ENCODE data around the gene KCNA10. TPM values are rescaled to one million over a fixed set of nuclear protein-coding genes. Genes with fewer than 3 reads are reported as not detected.

Gene KCNA10
- total and polyA plus RNA-seq, 2 donors (not counting 3 experiments of a cell fraction or from before 2014, with no cell fraction given) = not detected

DNA sequence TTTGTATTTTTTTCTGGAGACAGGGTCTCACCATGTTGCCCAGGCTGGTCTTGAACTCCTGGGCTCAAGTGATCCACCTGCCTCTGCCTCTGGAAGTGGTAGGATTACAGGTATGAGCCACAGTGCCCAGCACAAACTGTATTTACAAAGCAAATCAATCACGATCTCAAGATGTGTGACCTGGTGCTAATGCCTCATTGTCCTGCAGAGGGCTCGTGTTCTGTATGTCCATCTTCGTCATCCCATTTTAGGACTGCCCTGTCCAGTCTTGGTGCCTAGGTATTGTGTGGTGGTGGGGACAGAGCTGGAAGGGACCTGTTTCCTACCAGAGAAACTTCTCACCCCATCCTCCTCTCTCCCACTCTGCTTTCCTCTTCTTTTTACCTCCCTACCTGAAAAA lies 47.8 kb downstream of the KCNA10 start:
- ChIA-PET CTCF (interaction anchor here (1.2 to 4.7 kb wide), 3 partner anchors 10 to 383 kb away, joined by 4 to 44 read pairs (median 4); no protein-coding TSS in a partner anchor), POLR2A (no interaction called here)
- TF ChIP-seq GATA2 (IDR thresholded peaks at IDR 0.05; ENCODE audit: insufficient read depth, insufficient read length, low read depth, low read length) (no peak), JUN (IDR thresholded peaks at IDR 0.05; ENCODE audit: borderline replicate concordance, insufficient read depth, insufficient read length, low read depth) (no peak)
- H3K9me3 ChIP-seq (replicated peaks; ENCODE audit: control insufficient read depth, insufficient read depth, low read length) = no peaks in the 10 kb centered on the region
- FAIRE-seq (no peak), DNase-seq (ENCODE audit: low read depth, low spot score) (no peak)
- no peaks in the 10 kb centered on the region for H3K79me2 ChIP-seq (ENCODE audit: control insufficient read depth, insufficient read depth, low read length)
- H4K20me1 ChIP-seq (replicated peaks; ENCODE audit: control insufficient read depth, extremely low read depth, insufficient read depth, low read length) = no peaks in the 10 kb centered on the region
- dilution Hi-C loops (cut with MboI; ENCODE audit: extremely low pct_ligation_motif_present, low sequenced_read_pairs) = no loop called here
- H3K27me3 ChIP-seq (ENCODE audit: control insufficient read depth in 2 of 2, insufficient read depth in 2 of 2, low read length in 2 of 2) = peaks cover 0 to 4% of the 10 kb centered on the region in 2 experiments
- no peak overlapping the region for H3K27ac ChIP-seq (ENCODE audit: insufficient read depth, low read depth, low read length)
- no peak overlapping the region for H3K4me2 ChIP-seq (ENCODE audit: insufficient read depth, low read length)
- H3K9me1 ChIP-seq (replicated peaks; ENCODE audit: control insufficient read depth, extremely low read depth, insufficient read depth, low read length) = no peaks in the 10 kb centered on the region
- no peak overlapping the region for H3K4me3 ChIP-seq (replicated peaks in 1 of 3; ENCODE audit: insufficient read depth in 1 of 3, low read depth in 1 of 3, low read length in 3 of 3)
- no peaks in the 10 kb centered on the region for H3K36me3 ChIP-seq (ENCODE audit: control insufficient read depth in 2 of 2, extremely low read depth in 1 of 2, insufficient read depth in 2 of 2, low read length in 2 of 2)
- BruUV-seq (replicated peaks) = no TSS peak
- H3K9ac ChIP-seq (replicated peaks; ENCODE audit: extremely low read depth, insufficient read depth, low read length) = no peak overlapping the region
- H2AFZ ChIP-seq (ENCODE audit: low read depth, low read length) = no peak overlapping the region
- no peaks in the 10 kb centered on the region for H3K4me1 ChIP-seq (ENCODE audit: control insufficient read depth, extremely low read depth, insufficient read depth, low read length)
- intact Hi-C loops (cut with micrococcal nuclease) = no loop called here

Other genes starting within 250 kb of the KCNA10 start
- gene RBM15, start 179.8 kb downstream of the KCNA10 start, total RNA-seq = 26.9 and 29.5 TPM in 2 replicates
- gene RBM15, start 179.8 kb downstream of the KCNA10 start, polyA plus RNA-seq = 7.3 and 8.5 TPM in 2 replicates
- gene SLC16A4, start 128.1 kb downstream of the KCNA10 start, total RNA-seq = 2.1 and 2.8 TPM in 2 replicates
- gene SLC16A4, start 128.1 kb downstream of the KCNA10 start, polyA plus RNA-seq = 6.3 and 7.2 TPM in 2 replicates
- gene LAMTOR5, start 111.5 kb downstream of the KCNA10 start, total RNA-seq = 137 and 150 TPM in 2 replicates
- 484 and 503 TPM in 2 replicates for gene LAMTOR5, start 111.5 kb downstream of the KCNA10 start, polyA plus RNA-seq
- not detected in 2 replicates for gene PROK1, start 68.0 kb downstream of the KCNA10 start, total RNA-seq
- not detected in 2 replicates for gene PROK1, start 68.0 kb downstream of the KCNA10 start, polyA plus RNA-seq
- not detected in 2 replicates for gene KCNA2, start 87.2 kb upstream of the KCNA10 start, total RNA-seq
- gene KCNA2, start 87.2 kb upstream of the KCNA10 start, polyA plus RNA-seq = not detected in 2 replicates
- gene KCNA3, start 155.8 kb upstream of the KCNA10 start, total RNA-seq = not detected in 2 replicates
- gene KCNA3, start 155.8 kb upstream of the KCNA10 start, polyA plus RNA-seq = not detected in 2 replicates